NCI-H345 (cell line): Measurements from ENCODE around the gene DGCR2.

Experiments used
- DNase-seq: peaks from one replicate; lab custom pipeline; 2025; lab: John Stamatoyannopoulos, UW

DGCR2 gene

GRCh38 chr22:19146215-19146968 lies 24.2 kb upstream of the DGCR2 start:
- DNase-seq = no peak

- no peak for DNase-seq
These were observed 21.8 kb upstream of the DGCR2 start for GRCh38 chr22:19143967-19144400.

- DNase-seq = no peak
These were observed 21.0 kb upstream of the DGCR2 start for GRCh38 chr22:19143212-19143611.

- no peak for DNase-seq
These were observed 20.2 kb upstream of the DGCR2 start for GRCh38 chr22:19142394-19142793.

GRCh38 chr22:19139974-19140373 lies 17.8 kb upstream of the DGCR2 start:
- DNase-seq = no peak

GRCh38 chr22:19139001-19139356 lies 16.8 kb upstream of the DGCR2 start:
- no peak for DNase-seq

GRCh38 chr22:19138217-19139000 lies 16.2 kb upstream of the DGCR2 start:
- no peak for DNase-seq

- no peak for DNase-seq
These were observed 15.4 kb upstream of the DGCR2 start for GRCh38 chr22:19137384-19138216.

GRCh38 chr22:19136915-19137314 lies 14.7 kb upstream of the DGCR2 start:
- no peak for DNase-seq

GRCh38 chr22:19134874-19135273 lies 12.7 kb upstream of the DGCR2 start:
- DNase-seq = no peak

GRCh38 chr22:19134176-19134831 lies 12.1 kb upstream of the DGCR2 start:
- DNase-seq = no peak

GRCh38 chr22:19133561-19133960 lies 11.3 kb upstream of the DGCR2 start:
- no peak for DNase-seq

GRCh38 chr22:19132693-19133400 lies 10.6 kb upstream of the DGCR2 start:
- DNase-seq = no peak

GRCh38 chr22:19132153-19132552 lies 9.9 kb upstream of the DGCR2 start:
- DNase-seq = no peak

- DNase-seq = no peak
These were observed 9.4 kb upstream of the DGCR2 start for GRCh38 chr22:19131685-19132015.

- DNase-seq = no peak
These were observed 8.9 kb upstream of the DGCR2 start, which contains the start of gene TSSK2 for GRCh38 chr22:19130959-19131684. Gene TSSK2 (plus strand): TSS chr22:19131308. CDS start chr22:19131400, 92 bp downstream.

GRCh38 chr22:19129871-19130270 lies 7.7 kb upstream of the DGCR2 start:
- DNase-seq = no peak

GRCh38 chr22:19128946-19129727 lies 6.9 kb upstream of the DGCR2 start:
- no peak for DNase-seq

GRCh38 chr22:19128009-19128401 lies 5.8 kb upstream of the DGCR2 start:
- DNase-seq = no peak
